ENCODE data around the gene SLC1A1.
"Not testable (repeated sequence)": the region's sequence is repeated elsewhere in the genome, so short reads cannot be mapped to it uniquely, and the experiment has no call there.

The SLC1A1 gene

GRCh38 chr9:4506490-4506889 is 16.2 kb downstream of the SLC1A1 start:
- DNase-seq (ENCODE audit: low read depth) = no peak

GRCh38 chr9:4507306-4508130 is 17.2 kb downstream of the SLC1A1 start:
- peak; percentile 38 for DNase-seq (ENCODE audit: low read depth)

DNA sequence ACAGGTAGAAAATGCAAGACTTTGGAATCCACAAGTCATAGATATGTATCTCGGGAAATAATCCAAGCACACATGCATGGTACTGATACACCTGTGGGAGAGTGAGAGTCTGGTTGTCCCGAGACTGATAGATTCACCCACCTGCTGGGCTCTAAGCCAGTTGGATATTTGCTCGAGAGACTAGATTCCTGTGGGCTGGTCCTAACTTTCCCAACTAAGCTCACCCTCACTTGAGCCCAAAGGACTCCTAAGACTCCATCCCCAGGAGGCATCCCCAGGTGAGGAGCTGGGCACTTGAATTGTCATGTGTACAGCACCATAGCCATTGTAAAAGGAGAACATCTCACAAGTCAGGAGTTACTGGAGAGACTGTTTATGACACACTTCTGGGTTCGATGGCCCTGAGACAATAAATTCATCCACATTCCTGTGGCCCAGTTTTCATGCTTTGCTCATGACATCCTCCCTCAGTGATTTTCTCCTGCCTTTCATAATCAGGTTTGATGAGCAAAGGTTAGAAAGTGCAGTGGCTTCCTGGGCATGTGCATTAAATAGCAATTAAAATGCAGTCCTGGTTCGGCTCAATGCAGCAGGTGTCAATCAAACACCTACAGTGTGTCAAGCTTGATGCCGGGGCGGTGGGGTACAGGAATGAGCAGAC is 18.1 kb downstream of the SLC1A1 start:
- peak; percentile 85 for DNase-seq (ENCODE audit: low read depth)

- peak; percentile 83 for DNase-seq (ENCODE audit: low read depth)
Measured at GRCh38 chr9:4508907-4509589, 18.8 kb downstream of the SLC1A1 start.

DNA sequence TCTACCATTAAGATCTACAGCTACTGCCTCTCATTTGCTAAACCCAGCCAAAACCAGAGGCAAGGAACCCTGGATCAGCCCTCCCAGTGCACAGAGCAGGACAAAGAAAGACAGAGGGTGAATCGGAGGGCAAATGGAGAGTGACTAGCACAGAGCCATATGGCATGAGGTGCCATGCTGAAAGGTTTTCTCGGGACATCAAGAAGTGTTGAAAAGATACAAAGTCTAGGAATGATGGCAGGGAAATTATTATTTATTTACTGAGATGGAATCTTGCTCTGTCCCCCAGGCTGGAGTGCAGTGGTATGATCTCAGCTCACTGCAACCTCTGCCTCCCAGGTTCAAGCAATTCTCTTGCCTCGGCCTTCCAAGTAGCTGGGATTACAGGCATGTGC is 19.3 kb downstream of the SLC1A1 start:
- DNase-seq (ENCODE audit: low read depth) = no peak

- no peak for DNase-seq (ENCODE audit: low read depth)
Measured at GRCh38 chr9:4510546-4511322, 20.5 kb downstream of the SLC1A1 start.

DNA sequence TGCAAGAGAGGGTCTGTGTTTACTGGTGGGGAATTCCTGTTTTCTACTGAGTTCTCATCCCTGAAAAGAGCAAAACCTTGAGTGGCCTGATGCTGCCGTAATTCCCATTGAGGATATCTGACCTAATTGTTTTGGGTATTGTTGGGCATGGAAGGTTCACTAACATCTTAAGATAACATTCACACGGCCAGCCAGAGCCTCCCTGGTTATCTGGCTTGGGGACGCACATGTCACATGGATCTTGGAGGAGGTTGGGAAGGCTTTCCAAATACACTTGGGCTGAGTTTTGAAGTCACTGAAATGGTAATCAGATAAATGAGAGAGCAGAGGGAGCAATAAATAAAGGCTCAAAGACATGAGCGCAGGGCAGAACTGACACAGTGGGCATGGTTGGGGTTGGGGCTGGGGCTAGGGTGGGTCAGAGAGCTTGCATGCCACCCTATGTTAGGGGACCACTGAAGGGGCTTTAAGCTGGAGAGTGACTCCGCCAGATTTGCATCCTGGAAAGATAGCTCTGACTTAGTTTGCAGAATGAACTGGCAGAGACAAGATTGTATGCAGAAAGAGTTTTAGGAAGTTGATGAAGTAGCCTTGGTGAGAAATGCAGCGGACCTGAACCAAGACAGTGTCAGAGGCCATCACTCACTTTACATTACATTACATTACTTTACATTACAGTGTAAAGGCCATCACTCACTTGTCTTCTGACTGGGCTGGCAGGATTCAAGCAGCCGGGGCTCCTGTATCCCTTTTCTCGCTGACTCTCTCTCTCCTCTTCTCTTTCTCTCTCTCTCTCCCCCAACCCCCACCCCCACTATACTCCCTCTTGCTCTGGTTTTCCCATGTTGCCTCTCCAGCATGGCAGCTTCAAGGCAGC is 24.2 kb downstream of the SLC1A1 start:
- DNase-seq (ENCODE audit: low read depth) = no peak

- DNase-seq (ENCODE audit: low read depth) = no peak
Measured at GRCh38 chr9:4515958-4516375, 25.7 kb downstream of the SLC1A1 start.

DNA sequence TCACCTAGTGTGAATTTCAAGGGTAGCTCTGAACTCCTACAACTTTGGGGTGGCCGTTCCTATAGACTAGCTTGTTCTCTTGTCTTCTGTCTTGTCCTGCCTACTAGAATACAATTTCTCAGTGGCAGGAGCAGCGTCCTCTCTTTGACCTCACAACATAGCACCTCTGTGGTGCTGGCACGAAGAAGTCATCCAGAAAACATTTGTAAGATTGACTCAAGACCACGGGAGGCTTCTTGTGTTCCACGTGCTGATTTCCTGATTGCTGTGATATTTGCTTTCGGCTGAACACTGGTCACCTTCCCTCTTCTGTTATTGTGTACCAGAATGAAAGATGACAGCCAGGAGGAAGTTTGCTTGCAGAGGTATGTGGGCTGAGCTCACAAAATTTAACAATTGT is 27.0 kb downstream of the SLC1A1 start:
- peak; percentile 56 for DNase-seq (ENCODE audit: low read depth)

GRCh38 chr9:4519604-4520003 is 29.3 kb downstream of the SLC1A1 start:
- peak; percentile 30 for DNase-seq (ENCODE audit: low read depth)

DNA sequence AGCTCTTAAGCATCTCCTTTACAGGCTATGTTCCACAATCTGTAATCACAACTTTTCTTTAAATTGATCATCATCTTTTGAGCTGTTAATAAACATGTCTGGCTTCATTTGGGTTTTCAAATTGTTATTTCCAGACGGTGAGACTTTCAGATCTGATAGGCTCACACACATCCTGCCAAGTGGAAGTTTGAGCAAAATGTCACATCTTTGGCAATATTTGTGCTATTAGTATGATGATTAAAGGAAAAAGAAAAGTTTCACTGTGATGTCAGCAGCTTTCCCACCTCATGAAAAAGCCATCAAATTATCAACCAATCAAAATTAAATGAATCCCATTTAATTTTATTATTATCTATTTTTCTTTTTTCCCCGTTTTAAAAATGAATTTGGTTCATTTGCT is 29.8 kb downstream of the SLC1A1 start:
- no peak for DNase-seq (ENCODE audit: low read depth)

GRCh38 chr9:4530375-4530774 is 40.1 kb downstream of the SLC1A1 start:
- DNase-seq (ENCODE audit: low read depth) = peak; percentile 33

DNA sequence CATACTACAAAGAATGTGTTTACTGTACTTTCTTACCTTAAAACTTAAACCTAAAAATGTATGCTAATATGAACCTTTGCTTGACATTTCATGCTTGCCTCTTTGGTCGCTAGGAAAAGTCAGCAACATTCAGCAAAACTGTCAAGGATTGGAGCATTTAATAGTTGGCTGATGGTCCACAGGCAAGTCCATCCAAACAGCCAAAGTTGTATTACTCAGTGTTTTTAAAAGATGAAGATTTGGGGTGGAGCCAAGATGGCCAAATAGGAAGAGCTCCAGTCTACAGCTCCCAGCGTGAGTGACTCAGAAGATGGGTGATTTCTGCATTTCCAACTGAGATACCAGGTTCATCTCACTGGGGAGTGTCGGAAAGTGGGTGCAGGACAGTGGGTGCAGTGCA is 40.6 kb downstream of the SLC1A1 start:
- DNase-seq (ENCODE audit: low read depth) = peak; percentile 78

DNA sequence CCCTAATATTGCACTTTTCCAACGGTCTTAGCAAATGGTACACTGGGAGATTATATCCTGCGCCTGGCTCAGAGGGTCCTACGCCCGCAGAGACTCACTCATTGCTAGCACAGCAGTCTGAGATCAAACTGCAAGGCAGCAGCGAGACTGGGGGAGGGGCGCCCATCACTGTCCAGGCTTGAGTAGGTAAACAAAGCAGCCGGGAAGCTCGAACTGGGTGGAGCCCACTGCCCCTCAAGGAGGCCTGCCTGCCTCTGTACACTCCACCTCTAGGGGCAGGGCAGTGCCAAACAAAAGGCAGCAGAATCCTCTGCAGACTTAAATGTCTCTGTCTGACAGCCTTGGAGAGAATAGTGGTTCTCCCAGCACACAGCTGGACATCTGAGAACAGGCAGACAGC is 41.1 kb downstream of the SLC1A1 start:
- not testable (repeated sequence) for DNase-seq (ENCODE audit: low read depth)

DNA sequence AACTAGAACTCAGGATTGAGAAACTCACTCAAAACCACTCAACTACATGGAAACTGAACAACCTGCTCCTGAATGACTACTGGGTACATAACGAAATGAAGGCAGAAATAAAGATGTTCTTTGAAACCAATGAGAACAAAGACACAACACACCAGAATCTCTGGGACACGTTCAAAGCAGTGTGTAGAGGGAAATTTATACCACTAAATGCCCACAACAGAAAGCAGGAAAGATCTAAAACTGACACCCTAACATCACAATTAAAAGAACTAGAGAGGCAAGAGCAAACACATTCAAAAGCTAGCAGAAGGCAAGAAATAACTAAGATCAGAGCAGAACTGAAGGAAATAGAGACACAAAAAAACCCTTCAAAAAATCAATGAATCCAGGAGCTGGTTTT is 43.6 kb downstream of the SLC1A1 start:
- DNase-seq (ENCODE audit: low read depth) = not testable (repeated sequence)

GRCh38 chr9:4536196-4536595 is 45.9 kb downstream of the SLC1A1 start:
- DNase-seq (ENCODE audit: low read depth) = not testable (repeated sequence)

GRCh38 chr9:4537581-4537980 is 47.3 kb downstream of the SLC1A1 start:
- no peak for DNase-seq (ENCODE audit: low read depth)

GRCh38 chr9:4538107-4538506 is 47.8 kb downstream of the SLC1A1 start:
- DNase-seq (ENCODE audit: low read depth) = no peak

DNA sequence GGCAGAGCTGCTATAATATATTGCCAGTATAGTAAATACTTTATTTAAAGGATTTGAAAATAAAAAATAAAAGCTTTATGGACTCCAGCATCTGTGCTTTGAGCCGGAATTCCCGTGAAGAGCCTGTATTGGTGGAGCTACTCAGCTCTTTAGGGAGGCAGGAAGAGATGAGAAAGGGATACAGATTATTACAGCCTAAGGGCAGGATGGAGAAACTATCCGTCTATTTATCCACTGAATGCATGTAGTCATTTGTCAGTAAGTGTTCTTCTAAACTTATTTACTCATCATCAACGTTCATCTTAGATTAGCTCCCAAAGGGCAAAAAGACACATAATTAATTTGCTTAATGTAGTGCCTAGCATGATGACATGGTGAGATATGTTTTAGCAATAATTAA is 48.4 kb downstream of the SLC1A1 start:
- DNase-seq (ENCODE audit: low read depth) = no peak

DNA sequence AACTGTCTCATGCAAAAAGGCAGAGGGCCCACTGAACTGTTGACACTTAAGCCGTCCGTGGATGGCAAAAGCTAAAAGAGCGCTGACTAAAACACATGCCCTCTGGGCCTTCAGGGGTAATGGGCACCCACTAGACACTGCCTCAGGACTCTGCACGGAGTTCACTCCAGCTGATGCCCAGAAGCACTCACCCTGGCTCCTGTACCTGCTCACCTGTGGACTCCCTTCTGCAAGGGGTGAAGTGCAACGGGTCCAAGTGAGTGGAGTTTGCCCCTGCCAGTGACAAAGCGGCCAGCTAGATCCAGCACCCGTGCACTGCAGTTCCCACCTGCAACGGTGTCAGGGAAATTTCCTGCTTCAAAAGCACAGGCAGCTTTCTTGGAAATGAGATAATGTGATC is 50.2 kb downstream of the SLC1A1 start:
- no peak for DNase-seq (ENCODE audit: low read depth)

DNA sequence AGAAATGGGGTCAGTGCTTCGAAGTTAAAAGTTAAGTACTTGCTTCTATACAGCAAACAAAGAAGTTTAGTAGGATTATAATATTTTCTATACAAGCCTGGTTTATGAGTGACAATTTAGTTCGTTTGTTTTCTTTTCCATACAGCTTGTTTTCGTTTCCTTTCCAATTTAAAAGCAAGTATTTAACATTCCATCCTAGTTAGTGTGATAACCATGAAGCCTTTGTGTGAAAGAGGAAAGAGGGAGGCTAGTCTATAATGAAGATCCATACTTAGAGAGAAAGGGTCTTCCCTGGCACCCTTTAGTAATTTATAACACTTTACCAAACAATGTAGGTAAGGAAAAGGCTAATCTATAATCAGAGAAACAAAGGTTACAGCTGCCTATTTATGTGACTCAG is 51.0 kb downstream of the SLC1A1 start:
- DNase-seq (ENCODE audit: low read depth) = no peak
